OCI-LY3 (cell line): ENCODE results near the gene CERKL.

Source experiments
- H2AFZ ChIP-seq: fragments of 200-600, 300-600 bp; shearing (Covaris generic); 2 replicates; pipeline ENCODE4 v1.6.0; 2014; ENCODE audit warnings: antibody characterized with exemption, low read depth, low read length
- H3K27ac ChIP-seq: fragments of 200-600, 300-600 bp; sonication (generic); 2 replicates; pipeline ENCODE4 v1.5.1; 2014; ENCODE audit warnings: mild to moderate bottlenecking, low read length, moderate library complexity, mixed read lengths
- H3K27me3 ChIP-seq: fragments of 200-600, 300-600 bp; sonication (generic); 2 replicates; pipeline ENCODE4 v1.6.1; 2014; ENCODE audit warnings: low read depth, low read length, mixed read lengths
- H3K36me3 ChIP-seq: fragments of 200-600, 300-600 bp; sonication (generic); replicated peaks from 2 replicates; pipeline ENCODE3; 2014; ENCODE audit warnings: low read depth, low read length, mixed read lengths
- H3K4me1 ChIP-seq: fragments of 300-600, 200-600 bp; sonication (generic); 2 replicates; pipeline ENCODE4 v1.6.1; 2014; ENCODE audit warnings: low read length, mixed read lengths
- H3K4me2 ChIP-seq: fragments of 200-600, 300-600 bp; sonication (generic); 2 replicates; pipeline ENCODE4 v1.6.1; 2014; ENCODE audit warnings: low read length, mixed read lengths
- H3K4me3 ChIP-seq: fragments of 300-600, 200-600 bp; sonication (generic); 2 replicates; pipeline ENCODE4 v1.5.1; 2014; ENCODE audit warnings: antibody characterized with exemption, mild to moderate bottlenecking, low read length, moderate library complexity
- H3K79me2 ChIP-seq: fragments of 300-600, 200-600 bp; shearing (Covaris generic); 2 replicates; pipeline ENCODE4 v1.6.1; 2014; ENCODE audit warnings: mild to moderate bottlenecking, low read length, mixed read lengths
- H3K9ac ChIP-seq: fragments of 300-600, 200-600 bp; shearing (Covaris generic); 2 replicates; pipeline ENCODE4 v1.6.0; 2014; ENCODE audit warnings: mild to moderate bottlenecking, low read length, moderate library complexity
- H3K9me3 ChIP-seq: fragments of 200-600, 300-600 bp; shearing (Covaris generic); 2 replicates; pipeline ENCODE4 v1.6.1; 2014; ENCODE audit warnings: low read length, mixed read lengths; ENCODE audit not compliant: insufficient read depth
- H4K20me1 ChIP-seq: fragments of 200-600, 300-600 bp; sonication (generic); 2 replicates; pipeline ENCODE4 v1.6.1; 2016; ENCODE audit warnings: low read length, mixed read lengths; ENCODE audit not compliant: insufficient read depth
- EZH2phosphoT487 ChIP-seq: fragments of 200-600 bp; shearing (Covaris generic); IDR thresholded peaks from 2 replicates; pipeline ENCODE4 v1.6.1; 2018; ENCODE audit warnings: antibody characterized with exemption, mixed run types, low read depth
- TF ChIP-seq, protein P1 (sequence below): fragments of 200-600, 300-600 bp; sonication (generic); IDR thresholded peaks from 2 replicates; pipeline ENCODE4 v1.5.1; 2014; ENCODE audit warnings: antibody characterized with exemption, low read length, low read depth

The CERKL gene

DNA sequence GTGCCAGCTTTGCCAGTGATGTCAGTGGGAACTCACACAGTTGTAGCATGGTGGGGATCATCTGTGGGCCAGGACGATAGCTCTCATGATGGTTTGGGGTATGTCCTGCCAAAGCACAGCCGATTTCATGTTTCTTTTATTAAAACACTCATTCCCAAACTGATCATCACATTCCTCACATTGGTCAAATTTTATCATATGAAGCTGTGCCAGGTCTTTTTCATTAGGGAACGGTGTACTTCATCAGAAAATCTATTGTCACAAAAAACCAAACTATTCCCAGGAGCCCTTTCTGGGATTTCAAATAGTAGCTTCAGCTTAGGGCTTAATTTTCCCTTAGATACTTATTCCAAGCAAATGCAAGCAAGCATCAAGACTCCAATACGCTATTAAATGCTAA is 157.7 kb downstream of the CERKL start:
- Histone ChIP-seq H3K9me3 (no peaks in the 10 kb centered on the region), H3K36me3 (no peaks in the 10 kb centered on the region), H3K27me3 (no peaks in the 10 kb centered on the region), H3K79me2 (no peaks in the 10 kb centered on the region), H3K4me2 (no peak overlapping the region), H3K4me1 (no peaks in the 10 kb centered on the region), H3K4me3 (no peak overlapping the region), H2AFZ (no peak overlapping the region), H3K9ac (no peak overlapping the region), H3K27ac (no peak overlapping the region), H4K20me1 (no peaks in the 10 kb centered on the region)
- TF ChIP-seq, protein P1, sequence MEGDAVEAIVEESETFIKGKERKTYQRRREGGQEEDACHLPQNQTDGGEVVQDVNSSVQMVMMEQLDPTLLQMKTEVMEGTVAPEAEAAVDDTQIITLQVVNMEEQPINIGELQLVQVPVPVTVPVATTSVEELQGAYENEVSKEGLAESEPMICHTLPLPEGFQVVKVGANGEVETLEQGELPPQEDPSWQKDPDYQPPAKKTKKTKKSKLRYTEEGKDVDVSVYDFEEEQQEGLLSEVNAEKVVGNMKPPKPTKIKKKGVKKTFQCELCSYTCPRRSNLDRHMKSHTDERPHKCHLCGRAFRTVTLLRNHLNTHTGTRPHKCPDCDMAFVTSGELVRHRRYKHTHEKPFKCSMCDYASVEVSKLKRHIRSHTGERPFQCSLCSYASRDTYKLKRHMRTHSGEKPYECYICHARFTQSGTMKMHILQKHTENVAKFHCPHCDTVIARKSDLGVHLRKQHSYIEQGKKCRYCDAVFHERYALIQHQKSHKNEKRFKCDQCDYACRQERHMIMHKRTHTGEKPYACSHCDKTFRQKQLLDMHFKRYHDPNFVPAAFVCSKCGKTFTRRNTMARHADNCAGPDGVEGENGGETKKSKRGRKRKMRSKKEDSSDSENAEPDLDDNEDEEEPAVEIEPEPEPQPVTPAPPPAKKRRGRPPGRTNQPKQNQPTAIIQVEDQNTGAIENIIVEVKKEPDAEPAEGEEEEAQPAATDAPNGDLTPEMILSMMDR = no peak
- no peak for TF ChIP-seq EZH2phosphoT487
